HG02759 (cell line): ENCODE data around the gene GRIK1.
"Not testable (repeated sequence)": the region's sequence is repeated elsewhere in the genome, so short reads cannot be mapped to it uniquely, and the experiment has no call there.

ENCODE experiments used
- ATAC-seq: cut with Tn5 transposase; IDR thresholded peaks from one replicate; pipeline ENCODE4 v1.9.1; 2021; ENCODE audit warnings: mild to moderate bottlenecking, moderate library complexity; ENCODE audit not compliant: unreplicated experiment

Gene GRIK1

GRCh38 chr21:29939924-29940275 is at the start of gene GRIK1:
Gene GRIK1 (minus strand): TSS chr21:29939996.
- no peak for ATAC-seq

DNA sequence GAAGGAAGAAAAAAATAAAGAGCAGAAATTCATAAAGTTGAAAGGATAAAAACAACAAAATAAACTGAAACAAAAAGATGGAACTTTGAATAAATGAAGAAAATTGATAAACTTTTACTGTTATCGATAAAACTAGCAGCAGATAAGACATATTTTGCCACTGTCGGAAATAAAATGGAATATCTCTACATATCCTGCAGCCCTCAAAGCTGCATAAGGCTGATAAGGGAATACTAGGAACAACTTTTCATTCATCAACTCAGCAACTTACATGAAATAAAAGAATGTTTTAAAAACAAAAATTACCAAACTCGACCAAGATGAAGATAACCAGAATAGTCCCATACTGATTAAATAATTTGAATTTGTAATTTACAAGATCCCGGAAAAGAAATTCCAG is 48.0 kb upstream of the GRIK1 start:
- no peak for ATAC-seq

- ATAC-seq = no peak
Observed at GRCh38 chr21:29985866-29986265, 46.1 kb upstream of the GRIK1 start.

DNA sequence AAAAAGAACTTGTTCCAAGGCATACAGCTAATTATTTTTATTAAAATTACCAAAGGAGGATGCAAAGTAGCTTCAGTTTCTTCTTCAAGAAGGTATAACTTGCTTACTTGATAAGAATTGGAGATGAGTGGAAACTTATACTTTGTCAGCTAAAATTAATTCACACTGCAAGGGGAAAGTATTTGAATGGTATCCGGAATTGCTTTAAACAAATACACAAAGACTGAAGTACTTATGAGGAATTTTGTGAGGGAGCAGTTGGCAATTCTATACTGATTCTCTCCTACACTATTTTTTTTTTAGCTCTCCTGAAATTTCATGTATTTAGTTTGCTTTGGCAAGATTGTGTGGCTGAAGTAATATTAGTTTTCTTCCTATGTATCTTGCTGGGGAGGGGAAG is 39.2 kb upstream of the GRIK1 start:
- no peak for ATAC-seq

GRCh38 chr21:29975776-29976175 is 36.0 kb upstream of the GRIK1 start:
- no peak for ATAC-seq

- no peak for ATAC-seq
Observed at GRCh38 chr21:29973258-29973657, 33.5 kb upstream of the GRIK1 start.

GRCh38 chr21:29961291-29962027 is 21.7 kb upstream of the GRIK1 start:
- no peak for ATAC-seq

- no peak for ATAC-seq
Observed at GRCh38 chr21:29958551-29958950, 18.8 kb upstream of the GRIK1 start.

DNA sequence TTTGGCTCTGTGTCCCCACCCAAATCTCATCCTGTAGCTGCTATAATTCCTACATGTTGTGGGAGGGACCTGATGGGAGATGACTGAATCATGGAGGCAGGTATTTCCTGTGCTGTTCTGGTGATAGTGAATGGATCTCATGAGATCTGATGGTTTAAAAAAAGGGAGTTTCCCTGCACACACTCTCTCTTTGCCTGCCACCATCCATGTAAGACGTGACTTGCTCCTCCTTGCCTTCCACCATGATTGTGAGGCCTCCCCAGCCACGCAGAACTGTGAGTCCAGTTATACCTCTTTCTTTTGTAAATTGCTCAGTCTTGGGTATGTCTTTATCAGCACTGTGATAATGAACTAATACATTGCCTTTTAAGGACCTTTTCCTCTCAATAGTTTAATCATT is 18.2 kb upstream of the GRIK1 start:
- not testable (repeated sequence) for ATAC-seq

- ATAC-seq = no peak
Observed at GRCh38 chr21:29953690-29954089, 13.9 kb upstream of the GRIK1 start.

- ATAC-seq = no peak
Observed at GRCh38 chr21:29953072-29953471, 13.3 kb upstream of the GRIK1 start.

- ATAC-seq = no peak
Observed at GRCh38 chr21:29951911-29952310, 12.1 kb upstream of the GRIK1 start.

- ATAC-seq = no peak
Observed at GRCh38 chr21:29949991-29950390, 10.2 kb upstream of the GRIK1 start.

GRCh38 chr21:29947119-29947518 is 7.3 kb upstream of the GRIK1 start:
- ATAC-seq = no peak

- no peak for ATAC-seq
Observed at GRCh38 chr21:29943885-29944284, 4.1 kb upstream of the GRIK1 start.

DNA sequence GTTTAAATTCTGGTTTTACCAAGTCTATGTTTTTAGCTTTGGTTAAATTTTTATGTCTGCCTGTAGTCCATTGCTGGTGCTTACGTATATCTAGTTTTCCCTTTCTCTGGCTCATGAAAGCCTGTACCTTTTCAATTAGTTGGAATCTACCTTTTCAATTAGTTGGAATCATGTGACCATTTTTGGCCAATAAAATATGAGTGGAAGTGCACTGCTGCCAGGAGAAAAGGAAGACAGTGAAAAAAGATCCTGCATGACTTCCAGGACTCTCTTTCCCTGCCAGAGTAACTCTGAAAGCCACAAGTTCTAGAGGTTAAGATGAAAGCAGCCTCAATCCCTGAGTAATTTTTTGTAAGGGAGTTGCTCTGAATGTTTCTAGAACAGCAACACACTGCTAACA is 2.2 kb upstream of the GRIK1 start:
- ATAC-seq = no peak

- no peak for ATAC-seq
Observed at GRCh38 chr21:29940991-29941390, 1.2 kb upstream of the GRIK1 start.

DNA sequence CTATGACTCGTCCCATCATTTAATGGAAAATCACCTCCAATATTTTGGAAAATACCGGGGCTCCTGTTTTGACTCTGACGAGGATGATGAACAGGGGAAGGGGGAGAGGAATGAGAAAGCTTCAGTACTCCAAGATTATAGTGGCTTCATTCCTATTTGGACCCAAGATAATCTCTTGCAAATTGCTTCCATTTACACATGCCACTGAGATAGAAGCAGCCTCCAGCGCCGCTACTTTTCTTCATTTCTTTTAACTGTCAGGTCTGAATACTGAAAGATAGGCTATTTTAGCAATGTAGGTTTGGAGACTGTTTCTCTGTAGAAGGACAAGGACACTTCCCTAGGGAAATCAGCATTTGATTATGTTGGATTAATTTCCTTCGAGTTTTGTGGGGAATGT is 565 bp upstream of the GRIK1 start:
- no peak for ATAC-seq

DNA sequence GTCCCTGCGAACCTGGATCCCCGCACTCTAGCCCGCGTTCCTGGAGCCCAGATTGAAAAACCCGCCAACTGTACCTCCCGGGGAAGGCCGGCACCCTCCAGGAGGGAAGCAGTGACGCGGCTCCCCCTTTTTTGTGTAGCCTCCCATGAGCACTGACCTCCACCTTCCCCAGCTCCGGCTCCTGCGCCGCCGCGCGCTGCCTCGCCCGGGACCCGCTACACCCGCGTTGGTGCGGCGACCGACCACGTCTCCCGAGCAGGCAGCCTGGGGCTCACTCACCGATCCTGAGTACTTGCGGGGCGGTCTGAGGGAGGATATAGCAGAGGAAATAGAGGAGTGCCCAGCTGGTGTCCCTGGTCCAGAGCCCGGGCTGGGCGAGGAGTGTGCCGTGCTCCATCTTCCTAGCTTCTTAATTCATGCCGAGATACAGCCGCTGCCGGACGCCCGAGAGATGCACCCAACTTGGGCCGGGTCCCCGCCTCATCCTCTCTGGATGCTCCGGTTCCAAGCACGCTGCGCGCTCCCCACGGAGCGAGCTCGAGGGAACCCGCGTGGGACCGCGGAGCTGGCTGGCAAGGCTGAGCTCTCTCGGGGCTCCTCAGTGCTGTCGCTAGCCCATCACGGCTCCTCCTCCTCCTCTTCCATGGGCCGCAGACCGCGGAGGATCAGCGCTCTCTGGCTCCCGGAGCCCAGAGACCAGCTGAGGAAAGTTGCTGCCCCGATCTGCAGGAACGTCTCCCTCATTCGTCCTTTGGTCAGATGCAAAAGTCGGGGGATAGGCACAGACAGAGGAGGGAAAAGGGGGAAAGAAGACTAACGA is 482 bp downstream of the GRIK1 start:
- no peak for ATAC-seq

DNA sequence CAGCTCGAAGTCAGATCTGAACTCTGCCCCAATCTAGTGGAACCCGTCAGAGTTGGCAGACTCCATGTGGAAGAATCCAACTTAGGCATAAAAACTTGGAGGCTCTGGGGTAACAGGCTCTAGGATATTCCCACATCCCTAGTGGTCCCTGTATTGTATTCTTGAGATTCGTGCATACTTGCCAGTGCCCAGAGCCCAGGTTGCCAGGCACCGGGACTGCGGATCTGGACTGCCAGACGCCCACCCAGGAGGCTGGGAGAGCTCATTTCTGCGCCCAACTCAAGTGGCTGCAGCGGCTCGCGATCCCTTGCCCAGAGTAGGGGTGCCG is 1.1 kb downstream of the GRIK1 start:
- no peak for ATAC-seq

DNA sequence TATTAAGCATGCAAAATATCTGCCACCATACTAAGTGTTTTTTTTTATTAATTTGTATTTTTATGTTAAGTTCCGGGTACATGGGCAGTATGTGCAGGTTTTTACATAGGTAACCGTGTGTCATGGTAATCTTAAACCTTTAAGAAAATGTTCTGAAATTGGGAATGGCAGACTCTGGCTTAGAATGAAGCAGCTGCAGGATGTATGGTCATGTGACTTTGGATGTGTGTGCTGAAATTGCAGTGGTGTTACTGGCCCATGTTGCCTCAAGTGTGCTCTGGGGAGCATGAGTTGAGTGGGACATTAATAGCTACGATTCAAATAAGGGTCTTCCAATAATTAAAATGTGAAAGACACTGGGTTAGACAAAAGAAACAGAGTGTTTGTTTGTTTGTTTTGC is 6.7 kb downstream of the GRIK1 start:
- no peak for ATAC-seq

- no peak for ATAC-seq
Observed at GRCh38 chr21:29928537-29928936, 11.3 kb downstream of the GRIK1 start.

DNA sequence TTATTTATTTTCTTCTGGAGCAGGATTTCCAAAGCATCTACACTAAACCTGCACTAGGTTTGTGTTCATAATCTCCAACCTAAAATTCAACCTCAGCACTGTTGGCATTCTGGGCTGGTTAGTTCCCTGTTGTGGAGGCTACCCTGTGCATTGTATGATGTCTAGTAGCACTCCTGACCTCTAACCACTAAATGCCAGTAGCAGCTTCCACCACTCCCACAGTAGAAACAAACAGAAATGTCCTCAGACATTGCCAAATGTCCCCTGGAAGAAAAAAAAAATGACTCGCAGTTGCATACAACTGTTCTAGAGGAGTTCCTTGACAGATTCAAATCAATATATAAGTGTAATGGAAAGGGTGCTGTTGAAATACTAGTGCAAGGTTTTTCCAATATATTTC is 18.9 kb downstream of the GRIK1 start:
- no peak for ATAC-seq
